GM21786 (cell line): ENCODE measurements around the gene STN1.

Experiments
- ATAC-seq: cut with Tn5 transposase; IDR thresholded peaks from one replicate; pipeline ENCODE4 v1.9.1; 2021; ENCODE audit not compliant: unreplicated experiment

Gene STN1

DNA sequence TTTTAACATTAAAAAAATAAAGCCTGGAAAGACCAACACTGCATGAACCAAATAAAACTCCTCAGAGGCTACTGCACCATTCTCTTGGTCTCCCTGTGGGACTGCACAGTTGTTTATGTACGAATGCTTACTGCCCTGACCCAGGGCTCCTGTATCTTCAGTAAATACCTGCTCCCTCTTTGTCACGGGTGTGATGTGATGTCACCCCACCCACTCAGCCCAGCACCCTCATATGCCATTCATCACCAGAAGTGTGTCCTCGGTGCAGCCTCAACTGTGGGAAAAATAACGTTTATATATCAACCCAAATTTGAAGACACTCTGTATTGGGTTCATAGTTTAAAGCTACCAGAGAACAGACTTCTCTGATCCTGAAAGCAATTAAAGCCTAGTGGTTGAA lies 48.6 kb downstream of the STN1 start:
- ATAC-seq = no peak

DNA sequence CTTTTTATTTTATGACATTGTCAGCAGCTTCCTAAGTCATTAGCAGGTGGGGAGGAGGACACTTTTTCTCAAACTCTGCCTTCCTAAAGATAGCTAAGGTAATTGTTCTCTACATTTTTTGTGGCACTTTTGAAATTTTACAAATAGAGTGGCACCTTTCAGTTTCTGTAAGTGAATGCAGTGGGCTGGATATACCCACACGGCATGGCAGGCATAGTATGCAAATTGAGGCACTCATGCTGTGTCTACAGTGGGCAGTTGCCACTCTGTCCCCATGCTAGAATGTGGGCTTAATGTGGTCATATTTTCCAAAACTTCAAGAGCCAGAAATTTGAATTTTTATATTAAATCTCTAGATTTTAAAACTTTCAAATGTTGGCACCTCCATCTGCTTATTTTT lies 49.8 kb downstream of the STN1 start:
- no peak for ATAC-seq

DNA sequence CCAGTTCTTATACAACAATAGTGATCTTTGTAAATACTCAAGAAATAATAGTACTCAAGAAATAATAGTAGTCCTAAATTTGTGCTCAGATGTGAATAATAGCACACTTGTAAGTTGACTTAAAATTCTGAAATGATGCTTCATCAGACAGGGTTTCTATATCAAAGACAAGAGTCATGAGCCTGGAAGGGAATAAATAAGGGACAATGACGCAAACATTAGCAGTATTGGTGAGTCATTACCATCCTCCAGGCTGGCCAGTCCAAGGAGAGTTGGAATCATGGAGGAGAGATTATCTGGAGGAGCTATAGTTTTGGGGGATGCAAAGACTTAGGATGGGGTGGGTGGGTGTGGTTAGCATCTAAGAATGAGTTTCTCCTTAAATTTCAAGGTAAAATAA lies 56.5 kb downstream of the STN1 start:
- no peak for ATAC-seq

DNA sequence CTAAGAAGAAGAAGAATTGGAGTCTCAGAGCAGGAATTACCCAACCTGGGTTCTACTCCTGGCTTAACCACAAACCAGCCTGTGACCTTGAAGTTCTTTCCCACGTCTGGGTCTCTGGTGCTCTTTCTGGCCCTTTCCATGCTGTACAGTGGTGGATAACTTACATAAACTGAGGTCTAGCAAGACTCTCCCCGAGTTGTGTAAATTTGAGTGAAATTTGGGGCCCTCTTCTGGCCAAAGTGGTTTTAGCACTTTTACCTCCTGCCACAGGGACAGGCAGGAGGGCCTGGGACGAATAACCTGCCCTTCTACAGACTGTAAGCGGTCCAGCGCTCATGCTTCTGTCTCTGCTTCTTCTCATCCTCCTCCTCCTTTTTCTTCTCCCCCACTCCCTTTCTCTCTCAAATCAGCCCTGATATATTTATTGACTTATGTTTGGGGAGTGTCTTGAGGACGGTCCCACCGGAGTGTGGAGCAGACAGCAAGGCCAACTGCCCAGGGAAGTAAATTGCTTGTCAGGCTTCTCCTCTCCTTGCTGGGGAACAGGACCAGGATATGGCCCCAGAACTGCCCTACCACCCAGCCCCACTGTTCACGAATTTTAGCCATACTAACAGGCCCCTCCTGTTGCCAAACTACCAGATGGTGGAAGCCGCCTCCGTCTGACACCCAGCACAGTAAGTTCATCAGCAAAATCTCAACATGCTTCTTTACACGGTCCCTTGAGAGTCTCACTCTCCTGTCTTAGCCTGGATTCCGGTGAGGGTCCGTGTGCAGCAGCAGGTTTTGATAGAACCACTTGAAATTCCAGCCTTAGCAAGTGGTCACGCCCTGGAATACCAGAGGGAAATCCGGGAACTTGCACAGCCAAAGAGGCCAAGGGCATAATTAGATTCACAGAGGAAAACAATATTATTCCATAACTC lies 58.6 kb downstream of the STN1 start:
- peak; percentile 51 for ATAC-seq

DNA sequence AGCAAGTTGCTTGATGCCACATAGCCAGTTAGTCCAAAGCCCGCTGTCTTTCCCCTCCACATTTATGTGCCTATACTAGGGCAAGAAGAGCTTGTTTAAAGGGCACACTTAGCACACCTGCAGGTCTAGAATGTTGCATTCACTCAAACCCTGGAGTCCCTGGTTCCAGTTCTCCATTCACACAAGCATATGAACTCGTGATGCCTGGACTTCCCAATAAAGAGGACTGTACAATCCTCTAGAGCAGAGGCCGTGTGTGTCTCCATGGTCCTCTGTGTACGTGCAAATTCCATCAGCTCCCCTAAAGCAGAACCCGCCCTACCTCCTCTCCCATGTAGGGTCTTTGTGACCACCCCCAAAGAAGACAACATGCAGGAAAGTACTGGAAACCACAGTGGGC lies 59.6 kb downstream of the STN1 start:
- no peak for ATAC-seq

DNA sequence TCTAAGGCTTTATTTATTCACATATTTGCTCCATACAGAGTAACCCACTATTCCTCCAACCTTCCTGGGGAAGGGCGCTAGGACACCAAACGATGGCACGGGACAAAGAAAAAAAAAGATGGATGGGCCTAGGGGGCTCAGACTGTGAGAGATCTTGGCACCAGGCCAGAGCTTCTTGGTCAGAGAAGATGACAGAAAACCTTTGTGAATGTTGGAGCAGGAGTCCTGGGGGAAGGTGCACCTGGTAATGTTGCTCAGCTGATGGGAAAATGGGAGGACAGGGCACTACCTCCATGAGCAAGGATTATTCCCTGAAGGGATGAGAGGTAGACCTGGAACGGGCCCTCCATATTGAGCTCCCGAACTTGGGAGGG lies 61.2 kb downstream of the STN1 start:
- ATAC-seq = no peak

DNA sequence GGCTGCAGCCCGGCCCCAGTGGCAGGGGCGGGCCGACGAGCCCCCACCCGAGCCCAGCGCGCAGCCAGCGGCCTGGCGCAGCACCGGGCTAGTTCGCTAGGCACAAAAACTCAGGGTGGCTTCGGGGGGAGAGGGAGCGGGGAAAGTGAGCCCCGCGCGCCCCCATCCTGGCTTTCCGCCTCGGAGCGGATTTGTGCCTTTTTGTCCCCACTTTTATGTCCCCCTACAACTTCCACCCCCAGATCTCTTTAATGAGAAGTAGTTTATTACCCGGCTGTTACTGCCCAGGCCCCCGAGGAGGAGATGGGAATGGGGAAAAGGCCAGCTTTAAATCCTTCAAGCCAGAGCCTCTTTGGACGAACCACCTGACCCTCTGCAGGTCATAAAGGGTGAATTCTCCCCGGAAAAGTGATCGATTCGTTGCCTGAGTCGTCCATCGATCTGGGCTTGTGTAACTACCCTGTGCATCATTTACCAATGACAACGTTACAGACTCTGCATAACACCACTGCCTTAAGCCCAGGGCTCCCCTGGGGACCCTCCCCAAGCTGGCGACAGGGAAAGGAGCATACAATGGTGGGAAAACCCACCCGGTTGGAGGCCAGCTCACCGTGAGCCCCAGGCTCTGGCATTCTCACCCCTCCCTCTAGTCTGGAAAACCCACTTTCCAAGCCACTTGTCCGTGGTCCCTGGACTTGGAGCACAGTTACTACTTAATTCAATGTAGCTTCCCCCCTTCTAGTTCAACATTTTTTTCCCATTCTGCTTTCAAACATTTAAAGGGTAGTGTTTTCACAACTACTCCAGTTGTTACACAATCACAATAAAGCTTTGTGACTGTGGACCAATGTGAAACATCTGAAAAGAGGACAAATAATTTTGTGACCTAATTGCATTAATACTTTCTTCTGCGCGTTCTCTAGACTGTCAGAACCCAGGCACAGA lies 61.9 kb downstream of the STN1 start:
- ATAC-seq = no peak

DNA sequence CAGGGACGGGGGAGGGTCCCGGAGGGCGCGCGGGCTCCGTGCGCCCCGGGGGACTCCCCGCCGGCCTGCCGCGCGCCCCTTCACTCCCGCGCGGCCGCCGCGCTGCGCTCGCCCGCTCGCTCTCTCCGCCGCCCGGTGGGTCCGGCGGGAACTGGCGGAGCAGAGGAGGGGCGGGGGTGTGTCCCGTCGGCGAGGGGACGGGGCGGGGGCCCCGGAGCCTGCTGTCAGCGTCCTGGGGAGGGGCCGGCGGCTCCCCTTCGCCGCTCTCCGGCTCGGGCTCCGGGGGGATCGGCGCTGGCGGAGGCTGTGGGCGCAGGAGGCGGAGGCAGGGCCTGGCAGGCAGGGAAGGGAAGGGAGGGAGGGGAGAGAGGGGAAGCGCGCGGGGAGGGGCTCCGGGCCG lies 62.6 kb downstream of the STN1 start, which contains the start of gene SH3PXD2A:
TSS of gene SH3PXD2A (minus strand) at position 153 of the 400 bp plus-strand sequence. CDS start 310 bp downstream, outside the sequence.
- no peak for ATAC-seq

DNA sequence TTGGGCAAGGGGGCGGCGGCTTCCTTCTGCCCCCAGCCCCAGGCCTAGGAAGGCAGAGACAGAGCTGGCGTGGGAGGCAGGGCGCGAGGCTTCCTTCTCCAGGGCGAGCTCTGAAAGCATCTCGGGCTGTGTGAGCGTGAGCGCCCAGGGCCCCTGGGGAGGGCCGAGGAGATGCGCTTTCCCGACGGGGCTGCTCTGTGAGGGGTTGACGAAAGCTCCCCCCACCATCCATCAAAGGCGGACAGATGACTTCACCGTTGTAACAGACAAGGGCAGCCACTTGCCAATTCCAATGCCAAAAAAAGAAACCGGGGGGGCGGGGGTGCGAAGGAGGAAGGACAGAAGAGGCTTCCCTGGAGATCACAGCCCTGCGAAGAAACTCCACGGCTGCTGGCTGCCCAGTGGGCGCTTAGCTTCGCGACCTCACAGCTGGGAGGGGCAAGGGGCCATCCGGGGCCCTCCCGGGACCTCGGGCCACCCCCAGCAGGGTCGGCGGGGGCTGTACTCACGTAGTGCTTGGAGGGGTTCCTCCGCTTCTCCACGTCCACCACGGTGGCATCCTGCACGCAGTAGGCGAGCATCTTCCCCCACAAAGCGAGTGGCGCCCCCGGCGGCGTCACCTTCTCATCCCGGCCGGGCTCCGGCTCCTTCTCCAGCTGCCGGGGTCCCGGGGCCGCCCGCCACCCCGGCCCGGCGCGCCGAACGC lies 63.1 kb downstream of the STN1 start:
- ATAC-seq = no peak

DNA sequence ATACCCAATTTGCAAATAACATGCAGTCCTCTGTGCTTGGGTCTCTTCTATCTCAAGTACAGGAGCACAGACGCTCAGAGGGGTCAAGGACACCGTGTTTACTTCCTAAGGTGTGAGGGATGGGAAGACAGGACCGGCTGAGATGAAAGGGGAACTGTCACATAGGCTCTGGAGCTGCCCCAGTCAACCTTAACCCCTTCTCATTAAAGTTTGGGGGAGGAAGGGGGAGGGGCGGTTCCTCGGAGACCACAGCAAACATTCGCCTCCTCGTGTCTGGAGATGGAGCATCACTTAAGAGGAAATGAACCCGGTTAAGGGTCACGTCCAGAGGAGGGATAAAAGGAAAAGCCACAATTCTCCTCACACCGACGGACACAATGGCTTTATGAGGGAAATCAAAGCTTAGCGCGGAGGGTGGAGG lies 63.7 kb downstream of the STN1 start:
- ATAC-seq = no peak

DNA sequence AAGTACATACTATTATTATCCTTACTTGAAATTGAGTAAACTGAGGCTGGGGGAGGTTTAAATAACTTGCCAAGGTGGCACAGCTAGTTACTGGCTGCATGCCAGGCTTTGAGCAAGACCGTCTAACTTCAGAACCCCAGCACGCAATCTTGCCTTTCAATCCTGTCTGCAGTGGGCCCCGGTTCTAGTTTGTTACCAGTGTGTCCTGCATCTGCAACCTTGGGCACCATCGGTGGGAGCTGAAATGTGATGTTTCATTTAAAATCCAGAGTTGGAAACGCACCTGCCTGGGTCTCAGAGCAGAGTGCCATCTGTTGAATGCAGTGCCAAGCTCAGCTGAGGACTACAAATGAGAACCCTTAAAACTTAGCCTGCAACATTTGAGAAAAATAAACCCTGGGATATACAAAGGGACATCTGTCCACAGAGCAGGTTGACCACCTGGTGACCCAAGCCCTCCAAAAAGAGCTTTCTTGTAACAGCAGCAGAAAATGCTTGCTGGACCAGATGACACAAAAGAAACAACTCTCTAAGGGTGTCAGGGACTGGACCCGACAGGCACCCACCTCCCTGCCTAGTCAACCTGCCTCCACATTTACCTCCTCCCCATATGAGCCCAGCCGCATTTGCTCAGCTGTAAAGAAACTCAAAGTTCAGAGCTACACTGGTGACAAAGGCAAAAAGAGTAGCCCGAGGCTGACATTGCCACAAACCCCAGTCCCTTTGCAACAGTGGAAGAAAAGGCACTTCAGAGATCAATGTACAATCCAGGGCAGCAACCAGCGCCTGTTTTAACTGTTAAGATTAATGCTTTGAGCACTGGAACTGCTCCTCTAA lies 64.3 kb downstream of the STN1 start:
- ATAC-seq = no peak

DNA sequence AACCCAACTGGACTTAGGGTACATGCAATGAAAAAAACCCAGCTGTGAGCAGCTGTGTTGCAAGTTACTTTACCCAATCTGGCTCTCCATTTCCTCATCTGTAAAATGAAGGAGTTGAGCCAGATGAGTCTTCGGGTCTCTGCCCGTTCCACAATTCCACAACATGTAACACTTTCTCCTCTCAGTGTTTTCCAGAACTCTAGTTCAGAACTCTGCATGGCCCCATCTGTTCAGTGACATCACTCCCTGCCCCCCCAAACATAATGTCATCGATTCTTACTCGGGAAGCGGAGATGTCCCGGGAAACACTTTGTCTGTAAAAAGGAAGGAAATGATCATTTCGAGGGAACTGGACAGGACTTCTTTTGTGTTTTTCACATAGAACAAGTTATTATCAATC lies 65.1 kb downstream of the STN1 start:
- ATAC-seq = no peak

DNA sequence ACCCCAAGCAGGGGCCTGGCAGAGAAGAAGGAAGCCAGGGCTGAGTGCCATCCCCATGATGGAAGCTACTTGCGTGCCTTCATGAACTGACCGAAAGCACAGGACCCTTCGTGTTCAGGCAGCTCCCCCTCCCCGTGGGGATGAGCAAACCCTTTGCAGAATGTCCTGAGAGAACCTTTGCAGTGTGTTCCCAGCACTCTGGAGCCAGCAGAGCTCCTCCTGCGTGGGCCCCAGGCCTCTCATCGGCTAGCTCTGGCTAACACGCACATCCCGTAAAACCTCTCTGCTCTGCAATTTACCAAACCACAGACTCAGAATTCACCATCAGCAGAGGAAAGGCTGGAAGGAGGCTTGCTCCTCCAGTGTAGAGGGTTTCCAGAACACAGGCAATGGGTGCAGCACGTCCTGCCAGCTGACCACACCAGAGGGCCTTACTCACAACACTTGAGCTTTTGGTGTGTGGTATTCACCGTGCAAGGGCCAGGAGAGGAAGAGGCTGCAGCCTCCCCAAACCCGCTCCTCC lies 65.7 kb downstream of the STN1 start:
- ATAC-seq = no peak

DNA sequence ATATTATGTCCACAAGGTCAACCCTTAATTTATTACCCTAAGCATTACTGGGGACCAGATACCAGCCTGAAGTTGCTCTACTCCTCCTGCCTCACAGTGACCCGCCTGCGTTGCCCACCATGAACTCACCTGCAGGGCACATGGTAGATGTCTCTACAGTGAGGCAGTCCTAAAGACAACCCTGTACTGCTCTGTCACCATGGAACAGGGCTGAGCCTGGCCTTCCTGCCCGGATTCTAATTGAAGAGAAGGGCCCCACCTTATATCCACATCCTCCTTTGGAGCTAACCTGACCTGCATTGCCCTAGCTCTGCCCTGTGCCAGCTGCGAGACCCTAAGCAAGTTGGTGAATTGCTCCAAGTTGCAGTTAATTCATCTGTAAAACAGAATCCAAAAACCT lies 66.7 kb downstream of the STN1 start:
- ATAC-seq = no peak

DNA sequence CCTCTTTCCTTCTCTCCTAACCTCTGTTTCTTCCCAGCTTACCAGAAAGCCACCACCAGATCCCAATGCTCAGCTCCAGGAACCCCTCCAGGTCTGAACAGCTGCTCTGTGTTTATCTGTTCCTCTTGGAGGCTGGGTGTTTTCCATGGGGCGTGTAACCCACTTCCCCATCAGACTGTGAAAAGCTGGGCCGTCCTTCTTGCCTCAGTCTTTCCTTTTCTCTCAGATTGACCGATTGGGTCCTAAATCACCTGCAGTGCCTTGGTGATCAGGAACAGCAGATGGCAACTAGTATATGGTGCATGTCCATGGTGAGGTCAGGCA lies 67.5 kb downstream of the STN1 start:
- ATAC-seq = no peak

DNA sequence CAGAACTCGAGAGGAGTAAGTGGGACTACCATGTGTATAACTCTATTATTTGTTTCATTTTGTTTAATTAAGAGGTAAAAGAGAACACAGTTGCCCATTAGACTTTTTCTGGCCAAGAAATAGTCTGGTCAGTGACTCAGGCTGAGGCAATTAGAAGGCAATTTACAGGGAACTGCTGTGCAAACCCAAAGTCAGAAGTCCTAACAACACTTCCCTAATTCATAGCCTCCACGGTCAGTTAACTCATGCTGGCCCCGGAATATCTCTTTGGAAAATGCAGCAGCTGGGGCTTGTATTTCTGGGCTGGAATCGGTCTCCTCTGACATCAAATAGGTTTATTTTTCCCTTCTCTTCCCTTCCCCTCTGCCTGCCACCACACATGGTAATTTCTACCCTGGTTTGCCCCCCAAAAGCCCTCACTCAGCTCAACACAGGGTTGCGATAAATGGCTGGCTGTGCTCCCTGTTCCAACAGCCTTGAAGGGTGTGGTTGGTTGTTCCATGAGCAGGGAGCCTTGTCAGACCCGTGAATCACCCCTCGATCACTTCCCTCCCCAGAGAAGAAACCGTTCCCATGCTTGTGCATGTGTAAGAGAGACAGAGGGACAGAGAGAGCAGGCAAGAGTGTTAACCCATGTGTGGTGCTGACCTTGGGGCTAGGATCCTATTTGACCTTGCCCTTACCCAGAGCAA lies 68.0 kb downstream of the STN1 start:
- no peak for ATAC-seq

DNA sequence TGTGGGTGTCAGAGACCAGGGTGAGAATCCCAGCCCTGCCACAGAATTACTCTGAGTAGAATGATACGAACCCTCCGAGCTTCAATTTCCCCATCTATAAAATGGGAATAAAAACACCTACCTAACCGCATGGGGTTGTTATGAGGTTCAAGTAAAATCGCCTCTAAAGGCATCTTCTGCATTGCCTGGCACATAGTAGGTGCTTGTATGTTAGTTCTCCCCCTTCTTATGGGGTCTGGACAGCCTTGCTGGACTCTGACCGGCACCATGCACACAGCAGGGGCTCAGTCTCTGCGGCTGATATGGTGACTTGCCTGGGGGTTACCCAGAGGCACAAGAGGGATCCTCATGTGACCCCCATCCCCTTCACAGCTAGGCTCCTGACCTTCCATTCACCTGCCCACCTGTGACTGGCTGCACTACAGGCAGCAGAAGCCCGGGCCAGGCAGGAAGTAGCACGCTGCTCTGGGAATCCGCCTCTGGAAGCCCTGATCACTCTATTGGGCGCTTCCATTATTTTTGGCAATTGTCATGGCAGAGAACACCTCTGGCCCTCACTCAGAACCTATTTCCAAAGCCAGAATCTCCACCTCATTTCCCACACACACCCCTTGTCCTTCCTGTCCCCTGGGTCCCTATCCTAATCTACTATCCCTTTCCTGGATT lies 68.6 kb downstream of the STN1 start:
- no peak for ATAC-seq

DNA sequence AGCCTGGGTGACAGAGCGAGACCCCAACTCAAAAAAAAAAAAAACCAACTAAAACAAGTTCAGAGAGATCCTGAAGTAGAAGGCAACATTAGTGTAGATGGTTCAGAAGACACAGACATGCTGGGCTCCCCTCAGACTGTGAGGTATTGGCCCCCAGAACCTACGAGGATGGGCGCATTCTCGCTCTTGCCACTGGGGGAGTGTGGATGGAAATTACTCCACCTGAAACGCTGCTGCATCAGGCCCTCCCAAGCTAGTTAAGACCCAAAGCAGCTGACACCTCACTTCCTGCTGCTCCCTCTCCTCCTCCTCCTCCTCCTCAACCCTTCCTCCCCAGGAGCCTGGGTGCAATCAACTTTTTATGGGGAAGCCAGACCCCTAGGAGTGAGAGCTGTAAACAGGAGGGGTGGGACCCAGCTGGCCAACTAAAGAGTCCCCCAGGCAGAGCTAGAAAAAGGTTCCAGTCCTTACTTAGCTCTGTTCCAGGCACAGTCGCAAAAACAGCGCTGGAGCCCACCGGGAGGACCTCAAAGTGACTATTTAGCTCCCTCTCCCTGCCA lies 70.0 kb downstream of the STN1 start:
- no peak for ATAC-seq

DNA sequence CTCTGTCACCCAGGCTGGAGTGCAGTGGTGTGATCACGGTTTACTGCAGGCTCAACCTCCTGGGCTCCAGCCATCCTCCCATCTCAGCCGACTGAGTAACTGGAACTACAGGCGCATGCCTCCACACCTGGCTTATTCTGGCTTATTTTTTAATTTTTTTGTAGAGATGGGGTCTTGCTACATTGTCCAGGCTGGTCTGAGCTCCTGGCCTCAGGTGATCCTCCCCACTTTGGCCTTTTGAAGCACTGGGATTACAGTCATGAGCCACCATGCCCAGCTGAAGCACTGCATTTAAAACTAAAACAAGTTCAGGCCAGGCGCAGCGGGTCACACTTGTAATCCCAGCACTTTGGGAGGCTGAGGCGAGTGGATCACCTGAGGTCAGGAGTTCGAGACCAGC lies 70.6 kb downstream of the STN1 start:
- ATAC-seq = no peak
